Muscle of arm (tissue), 12 donors: ENCODE data around the gene KRTAP10-5. TPM values are rescaled to one million over a fixed set of nuclear protein-coding genes. Genes with fewer than 3 reads are reported as not detected.
"Not testable (repeated sequence)": the region's sequence is repeated elsewhere in the genome, so short reads cannot be mapped to it uniquely, and the experiment has no call there.

Source experiments
- DNase-seq: peaks from one replicate; pipeline ENCODE4 v3.0.0-alpha.2; 2013
- polyA plus RNA-seq, 12 donors: library from polyadenylated mRNA; unstranded; fragments of 120-200 nt; gene quantifications; one replicate each; pipeline ENCODE4 v1.2.1, GENCODE V29; 2013; ENCODE audit not compliant: insufficient read length in 12 of 12

Gene KRTAP10-5
- polyA plus RNA-seq, 12 donors: not detected

DNA sequence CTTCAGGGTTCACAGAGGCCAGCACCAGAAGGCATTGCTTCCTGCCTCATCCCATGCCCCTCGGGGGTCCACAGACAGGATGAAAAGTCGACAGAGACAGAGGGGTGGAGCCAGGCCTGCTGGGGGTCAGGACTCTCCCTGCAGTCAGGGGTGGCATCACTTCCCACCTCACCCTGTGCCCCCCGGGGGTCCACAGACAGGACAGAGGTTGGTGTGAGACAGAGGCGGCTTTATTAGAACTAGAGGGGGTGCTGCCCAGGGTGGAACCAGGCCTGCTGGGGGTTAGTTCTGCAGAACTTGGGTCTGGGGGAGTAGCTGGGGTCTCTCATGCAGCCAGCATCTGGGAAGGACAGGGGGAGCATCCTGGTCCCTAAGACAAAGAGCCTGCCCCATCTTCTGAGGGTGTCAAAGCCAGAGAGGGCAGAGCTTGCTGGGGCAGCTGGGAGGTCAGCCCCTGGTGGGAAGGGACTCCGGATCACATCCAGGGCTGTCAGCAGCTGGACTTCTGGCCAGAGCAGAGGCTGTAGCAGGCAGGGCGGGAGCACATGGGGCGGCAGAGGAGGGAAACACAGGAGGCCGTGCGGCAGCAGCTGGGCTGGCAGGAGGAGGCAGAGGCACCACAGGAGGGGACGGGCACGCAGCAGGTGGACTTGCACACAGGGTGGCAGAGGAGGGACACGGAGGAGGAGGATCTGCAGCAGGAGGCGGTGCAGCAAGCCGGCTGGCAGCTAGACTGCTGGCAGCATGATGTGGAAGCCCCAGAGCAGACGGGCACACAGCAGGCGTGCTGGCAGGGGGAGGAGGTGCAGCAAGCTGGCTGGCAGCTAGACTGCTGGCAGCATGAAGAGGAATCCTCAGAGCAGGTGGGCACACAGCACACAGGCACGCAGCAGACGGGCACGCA, 10.7 kb upstream of the KRTAP10-5 start:
- DNase-seq: not testable (repeated sequence)

GRCh38 chr21:44590311-44590721, 9.9 kb upstream of the KRTAP10-5 start:
- no peak for DNase-seq

- DNase-seq: no peak
These were observed 9.3 kb upstream of the KRTAP10-5 start for GRCh38 chr21:44589586-44590305.

DNA sequence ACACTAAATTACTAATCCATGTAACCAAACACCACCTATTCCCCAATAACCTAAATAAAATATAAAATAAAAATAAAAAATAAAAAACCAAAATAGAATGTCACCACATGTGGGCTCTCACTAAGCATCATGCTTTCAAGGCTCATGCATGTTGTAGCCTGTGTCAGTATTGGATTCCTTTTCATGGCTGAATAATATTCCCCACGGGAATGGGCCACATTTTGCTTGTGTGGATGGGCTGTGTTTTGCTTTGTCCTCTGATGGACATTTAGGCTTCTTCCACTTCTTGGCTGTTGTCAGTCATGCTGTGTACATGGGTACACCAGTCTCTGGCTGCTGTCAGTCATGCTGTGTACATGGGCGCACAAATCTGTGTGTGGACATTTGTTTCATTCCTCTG, 8.7 kb upstream of the KRTAP10-5 start:
- DNase-seq: no peak

GRCh38 chr21:44585892-44586291, 5.5 kb upstream of the KRTAP10-5 start:
- no peak for DNase-seq

DNA sequence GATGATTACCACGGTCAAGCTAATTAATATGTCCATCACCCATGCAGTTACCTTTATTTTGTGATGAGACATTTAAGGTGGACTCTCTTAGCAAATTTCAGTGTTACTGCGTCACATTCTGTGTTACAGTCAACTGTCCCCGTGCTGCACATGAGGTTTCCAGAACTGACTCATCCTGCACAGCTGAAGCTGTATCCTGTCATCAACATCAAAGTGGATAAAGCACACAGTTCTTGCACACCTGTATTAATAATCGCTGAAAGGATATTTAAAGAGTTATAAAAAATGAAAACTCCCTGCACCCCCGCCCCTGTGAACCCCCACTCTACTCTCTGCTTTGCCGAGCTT, 3.4 kb upstream of the KRTAP10-5 start:
- DNase-seq: no peak

GRCh38 chr21:44583089-44583799, 2.8 kb upstream of the KRTAP10-5 start:
- DNase-seq: peak; percentile 21

DNA sequence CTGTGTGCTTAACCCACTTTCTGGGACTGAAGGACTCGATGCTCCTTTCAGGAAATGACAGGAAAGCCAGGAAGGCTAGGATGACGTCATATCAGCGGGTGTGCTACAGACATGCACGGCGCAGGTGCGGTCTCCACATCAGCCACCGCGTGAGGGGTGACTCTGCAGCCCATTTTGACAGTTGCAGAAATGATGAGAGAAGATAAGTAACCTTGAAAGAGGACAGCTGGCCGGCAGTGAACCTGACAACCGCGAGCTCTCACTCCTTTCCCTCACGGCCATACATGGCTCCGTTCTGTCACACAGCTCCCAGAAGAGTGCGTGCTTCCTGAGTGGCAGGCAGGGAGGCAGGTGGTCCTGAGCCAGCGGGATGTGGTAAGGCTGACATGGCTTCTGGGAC, 1.7 kb upstream of the KRTAP10-5 start:
- no peak for DNase-seq

DNA sequence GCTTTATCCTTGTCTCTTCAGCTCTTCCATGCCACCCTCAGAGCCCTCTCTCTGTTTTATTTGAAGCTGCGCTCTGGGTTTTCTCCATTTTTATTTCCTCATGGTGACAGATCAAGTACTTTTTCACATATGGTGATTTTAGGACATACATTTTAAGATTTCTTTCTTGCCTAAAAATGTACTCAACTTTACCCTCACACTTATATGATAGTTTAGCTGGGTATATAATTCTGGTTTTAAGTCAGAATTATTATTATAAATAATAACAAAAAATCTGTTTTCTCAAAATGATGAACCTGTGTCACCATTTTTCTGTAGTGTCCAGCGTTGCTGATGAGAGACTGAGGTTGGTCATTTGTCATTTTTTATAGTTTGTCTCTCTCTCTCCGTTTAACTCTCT, 754 bp upstream of the KRTAP10-5 start:
- no peak for DNase-seq

- no peak for DNase-seq
These were observed 615 bp downstream of the KRTAP10-5 start for GRCh38 chr21:44579833-44580144.

DNA sequence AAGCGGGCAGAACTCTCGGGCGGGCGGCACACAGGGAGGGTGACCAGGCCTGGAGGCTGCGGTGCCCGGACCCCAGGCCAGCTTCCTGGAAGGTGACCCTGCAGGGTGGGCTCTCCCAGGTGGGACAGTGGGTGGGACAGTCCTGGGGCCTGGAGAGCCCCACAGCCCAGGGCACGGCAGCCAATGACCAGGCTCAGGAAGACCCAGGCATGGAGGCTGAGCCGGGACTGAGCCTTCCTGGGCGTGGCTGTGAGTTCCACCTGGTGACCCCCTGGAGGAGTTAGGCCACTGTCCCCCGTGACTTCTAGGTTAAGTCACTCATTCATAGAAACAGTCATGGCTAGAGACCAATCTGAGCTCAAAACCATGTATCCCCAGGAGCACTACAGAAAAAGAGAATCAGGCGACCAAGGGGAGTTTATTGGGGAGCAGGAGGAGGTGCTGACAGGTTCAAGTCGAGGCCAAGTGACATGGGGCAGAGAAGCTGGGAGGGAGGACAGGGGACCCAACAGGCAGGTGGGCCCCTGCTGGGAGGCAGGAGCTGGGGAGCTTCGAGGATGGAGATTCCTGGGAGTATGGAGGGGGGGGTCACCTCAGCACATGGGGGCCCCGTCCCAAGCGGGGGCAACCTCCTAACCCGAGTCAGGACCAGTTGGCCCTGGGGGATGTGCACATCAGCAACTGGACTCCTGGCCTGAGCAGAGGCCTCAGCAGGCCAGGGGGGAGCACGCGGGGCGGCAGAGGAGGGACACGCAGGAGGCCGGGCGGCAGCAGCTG, 1.2 kb downstream of the KRTAP10-5 start:
- DNase-seq: no peak

GRCh38 chr21:44578371-44579055, 1.9 kb downstream of the KRTAP10-5 start:
- no peak for DNase-seq

DNA sequence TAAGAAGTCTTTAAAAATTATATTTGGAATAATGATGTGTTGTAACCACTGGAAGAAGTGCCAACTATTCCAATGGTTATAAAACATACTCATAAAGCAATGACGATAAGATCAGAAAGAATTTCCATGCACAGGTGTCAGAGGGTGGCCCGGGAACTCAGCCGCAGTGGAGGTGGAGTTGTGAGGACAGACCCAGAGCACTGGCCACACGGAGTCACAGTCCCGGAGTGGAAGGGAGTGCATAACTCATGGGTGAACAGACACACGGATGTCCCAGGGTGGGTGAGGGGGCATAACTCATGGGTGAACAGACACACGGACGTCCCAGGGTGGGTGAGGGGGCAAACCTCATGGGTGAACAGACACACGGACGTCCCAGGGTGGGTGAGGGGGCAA, 4.4 kb downstream of the KRTAP10-5 start:
- no peak for DNase-seq

GRCh38 chr21:44575307-44576024, 4.9 kb downstream of the KRTAP10-5 start:
- DNase-seq: no peak

- DNase-seq: no peak
These were observed 5.7 kb downstream of the KRTAP10-5 start for GRCh38 chr21:44574457-44575306.

DNA sequence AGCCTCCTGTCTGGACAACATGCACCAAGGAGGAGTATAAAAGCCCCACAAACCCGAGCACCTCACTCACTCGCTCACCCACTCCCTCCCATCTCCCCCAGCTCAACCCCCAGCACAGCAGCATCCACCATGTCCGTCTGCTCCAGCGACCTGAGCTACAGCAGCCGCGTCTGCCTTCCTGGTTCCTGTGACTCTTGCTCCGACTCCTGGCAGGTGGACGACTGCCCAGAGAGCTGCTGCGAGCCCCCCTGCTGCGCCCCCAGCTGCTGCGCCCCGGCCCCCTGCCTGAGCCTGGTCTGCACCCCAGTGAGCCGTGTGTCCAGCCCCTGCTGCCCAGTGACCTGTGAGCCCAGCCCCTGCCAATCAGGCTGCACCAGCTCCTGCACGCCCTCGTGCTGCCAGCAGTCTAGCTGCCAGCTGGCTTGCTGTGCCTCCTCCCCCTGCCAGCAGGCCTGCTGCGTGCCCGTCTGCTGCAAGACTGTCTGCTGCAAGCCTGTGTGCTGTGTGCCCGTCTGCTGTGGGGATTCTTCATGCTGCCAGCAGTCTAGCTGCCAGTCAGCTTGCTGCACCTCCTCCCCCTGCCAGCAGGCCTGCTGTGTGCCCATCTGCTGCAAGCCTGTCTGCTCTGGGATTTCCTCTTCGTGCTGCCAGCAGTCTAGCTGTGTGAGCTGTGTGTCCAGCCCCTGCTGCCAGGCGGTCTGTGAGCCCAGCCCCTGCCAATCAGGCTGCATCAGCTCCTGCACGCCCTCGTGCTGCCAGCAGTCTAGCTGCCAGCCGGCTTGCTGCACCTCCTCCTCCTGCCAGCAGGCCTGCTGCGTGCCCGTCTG, 6.6 kb downstream of the KRTAP10-5 start, which contains the start of gene KRTAP10-4:
TSS of gene KRTAP10-4 (plus strand) at position 100 of the 827 bp plus-strand sequence. CDS start at position 130, 30 bp downstream.
- not testable (repeated sequence) for DNase-seq

DNA sequence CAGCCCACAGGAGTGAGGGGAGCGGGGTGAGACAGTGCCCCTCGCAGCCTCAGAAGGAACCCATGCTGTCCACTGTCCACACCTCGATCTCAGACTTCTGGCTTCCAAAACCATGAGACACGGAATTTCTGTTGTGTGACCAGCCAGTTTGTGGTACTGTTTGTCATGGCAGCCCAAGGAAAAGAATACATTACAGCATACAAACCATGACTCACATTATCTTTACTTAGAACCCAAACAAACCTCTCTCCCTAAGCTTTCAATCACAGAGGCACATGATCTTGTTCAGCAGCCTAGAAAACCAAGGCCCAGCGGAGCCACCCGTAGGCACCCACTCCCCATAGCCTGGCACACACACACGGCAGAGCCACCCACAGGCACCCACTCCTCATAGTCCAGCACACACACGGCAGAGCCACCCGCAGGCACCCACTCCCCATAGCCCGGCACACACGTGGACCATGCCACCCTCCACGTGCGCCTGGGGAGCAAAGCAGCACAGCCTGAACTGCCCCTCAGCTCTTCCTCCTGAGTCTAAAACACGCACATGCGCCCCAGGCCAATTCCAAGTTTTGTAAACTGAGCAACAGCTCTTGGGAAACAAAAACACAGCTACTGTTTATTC, 7.3 kb downstream of the KRTAP10-5 start:
- DNase-seq: no peak
